HL-60 (cell line): ENCODE data around the gene FADS6.

Experiments used
- DNase-seq, 2 experiments: peaks; one replicate each; pipeline ENCODE4 v3.0.0-alpha.2; 2010 to 2020; ENCODE audit warnings: low read depth in 1 of 2, low spot score in 1 of 2
- H3K27ac ChIP-seq: fragments of 250-450 bp; sonication (Bioruptor Pico); replicated peaks from 2 replicates; pipeline ENCODE4 v1.5.1; 2020; ENCODE audit warnings: mild to moderate bottlenecking, moderate library complexity
- H3K27me3 ChIP-seq: fragments of 250-450 bp; sonication (Bioruptor Pico); 2 replicates; pipeline ENCODE4 v1.5.1; 2021; ENCODE audit warnings: mild to moderate bottlenecking, moderate library complexity; ENCODE audit not compliant: insufficient read depth, poor library complexity, severe bottlenecking
- H3K4me3 ChIP-seq: replicated peaks from 2 replicates; pipeline ENCODE4 v1.5.1; 2011; ENCODE audit warnings: mild to moderate bottlenecking, control low read depth, low read length; ENCODE audit not compliant: insufficient read depth
- GABPA ChIP-seq: IDR thresholded peaks from 2 replicates; pipeline ENCODE4 v1.6.1; 2012; ENCODE audit warnings: low read depth
- POLR2AphosphoS5 ChIP-seq: IDR thresholded peaks from 2 replicates; pipeline ENCODE4 v1.6.1; 2012; ENCODE audit warnings: low read depth
- SPI1 ChIP-seq: IDR thresholded peaks from 2 replicates; pipeline ENCODE4 v1.6.1; 2012; ENCODE audit warnings: low read depth, mild to moderate bottlenecking, borderline replicate concordance
- TF ChIP-seq, protein P1 (sequence below): IDR thresholded peaks from one replicate; pipeline ENCODE4 v1.5.1; 2011; ENCODE audit warnings: low read length, control low read depth, inconsistent platforms; ENCODE audit not compliant: insufficient read depth
- TF ChIP-seq, protein P2 (sequence below): IDR thresholded peaks from 2 replicates; pipeline ENCODE4 v1.6.1; 2012; ENCODE audit warnings: low read depth; ENCODE audit not compliant: insufficient replicate concordance

The FADS6 gene

DNA sequence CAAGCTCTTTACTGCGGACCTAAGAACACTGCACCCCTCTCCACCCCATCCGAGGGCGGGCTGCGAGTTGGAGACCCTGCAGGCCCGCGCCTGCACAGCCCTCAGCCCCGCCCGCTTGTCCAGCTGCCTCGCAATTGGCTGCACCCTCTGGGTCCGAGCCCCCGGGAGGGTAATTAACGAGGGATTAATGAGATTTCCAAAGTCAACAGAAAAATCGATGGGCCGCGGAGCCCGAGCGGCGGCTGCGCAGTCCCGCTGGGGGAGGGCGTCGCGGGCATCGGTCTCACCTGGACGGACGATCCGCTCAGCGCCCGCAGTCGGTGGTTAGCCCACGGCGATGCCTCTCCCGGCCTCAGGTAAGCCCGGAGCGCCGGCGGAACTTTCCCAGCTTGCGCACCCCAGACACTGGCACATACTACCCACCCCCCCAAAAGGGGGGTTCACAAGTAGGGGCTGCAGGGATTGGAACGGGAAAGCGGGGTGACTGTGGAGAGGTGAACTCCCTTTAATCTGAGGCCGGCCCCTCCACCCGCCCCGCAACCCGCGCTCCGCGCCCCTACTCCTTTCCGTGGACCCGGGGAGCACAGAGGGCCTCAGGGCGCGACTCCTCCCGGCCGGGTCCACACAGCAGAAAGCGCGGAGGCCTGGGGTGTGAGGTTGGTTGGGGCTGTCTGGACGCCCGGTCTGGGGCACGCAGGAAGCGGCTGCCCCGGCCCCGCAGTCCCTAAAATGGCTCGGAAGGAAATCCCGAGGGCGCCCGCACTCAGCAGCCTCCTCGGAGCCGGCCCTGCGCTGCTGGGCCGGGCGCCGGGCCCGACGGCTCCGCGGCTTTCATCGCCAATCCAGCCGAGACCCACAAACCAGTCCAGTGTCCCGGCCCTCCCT, 42.4 kb upstream of the FADS6 start, which contains the start of gene OTOP3:
Gene OTOP3 (plus strand): TSS at position 314 of the 885 bp plus-strand sequence. CDS start 24 bp downstream, at position 338.
- H3K27me3 ChIP-seq = peaks cover 34% of the 10 kb centered on the region
- H3K4me3 ChIP-seq = no peak within 1 kb of the TSS
- no peak within 1 kb of the TSS for H3K27ac ChIP-seq
- no peak for TF ChIP-seq POLR2AphosphoS5
- TF ChIP-seq, protein P1, sequence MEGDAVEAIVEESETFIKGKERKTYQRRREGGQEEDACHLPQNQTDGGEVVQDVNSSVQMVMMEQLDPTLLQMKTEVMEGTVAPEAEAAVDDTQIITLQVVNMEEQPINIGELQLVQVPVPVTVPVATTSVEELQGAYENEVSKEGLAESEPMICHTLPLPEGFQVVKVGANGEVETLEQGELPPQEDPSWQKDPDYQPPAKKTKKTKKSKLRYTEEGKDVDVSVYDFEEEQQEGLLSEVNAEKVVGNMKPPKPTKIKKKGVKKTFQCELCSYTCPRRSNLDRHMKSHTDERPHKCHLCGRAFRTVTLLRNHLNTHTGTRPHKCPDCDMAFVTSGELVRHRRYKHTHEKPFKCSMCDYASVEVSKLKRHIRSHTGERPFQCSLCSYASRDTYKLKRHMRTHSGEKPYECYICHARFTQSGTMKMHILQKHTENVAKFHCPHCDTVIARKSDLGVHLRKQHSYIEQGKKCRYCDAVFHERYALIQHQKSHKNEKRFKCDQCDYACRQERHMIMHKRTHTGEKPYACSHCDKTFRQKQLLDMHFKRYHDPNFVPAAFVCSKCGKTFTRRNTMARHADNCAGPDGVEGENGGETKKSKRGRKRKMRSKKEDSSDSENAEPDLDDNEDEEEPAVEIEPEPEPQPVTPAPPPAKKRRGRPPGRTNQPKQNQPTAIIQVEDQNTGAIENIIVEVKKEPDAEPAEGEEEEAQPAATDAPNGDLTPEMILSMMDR = no peak
- DNase-seq = no peak

DNA sequence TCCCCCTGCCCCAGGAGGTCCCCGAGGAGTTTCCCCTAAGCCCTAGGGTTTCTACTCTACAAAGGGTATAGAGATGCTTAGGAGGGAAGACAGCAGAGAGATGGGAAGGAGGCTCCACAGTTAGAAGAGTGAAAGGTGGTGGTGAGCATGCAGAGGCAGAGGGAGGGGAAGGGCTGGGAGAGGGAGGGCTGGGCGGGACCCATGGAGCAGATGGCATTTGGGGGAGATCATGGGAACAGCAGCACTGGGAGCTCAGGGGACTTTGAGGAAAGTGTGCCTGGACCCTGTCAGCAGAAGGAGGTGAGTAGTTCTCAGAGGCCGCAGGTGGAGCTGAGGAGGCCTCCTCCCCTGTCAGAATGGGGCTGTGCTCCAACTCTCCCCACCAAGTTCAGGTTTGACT, 41.6 kb upstream of the FADS6 start:
- DNase-seq = no peak
- TF ChIP-seq POLR2AphosphoS5 (no peak), SPI1 (no peak), GABPA (no peak)
- TF ChIP-seq, protein P1 = no peak
- TF ChIP-seq, protein P2, sequence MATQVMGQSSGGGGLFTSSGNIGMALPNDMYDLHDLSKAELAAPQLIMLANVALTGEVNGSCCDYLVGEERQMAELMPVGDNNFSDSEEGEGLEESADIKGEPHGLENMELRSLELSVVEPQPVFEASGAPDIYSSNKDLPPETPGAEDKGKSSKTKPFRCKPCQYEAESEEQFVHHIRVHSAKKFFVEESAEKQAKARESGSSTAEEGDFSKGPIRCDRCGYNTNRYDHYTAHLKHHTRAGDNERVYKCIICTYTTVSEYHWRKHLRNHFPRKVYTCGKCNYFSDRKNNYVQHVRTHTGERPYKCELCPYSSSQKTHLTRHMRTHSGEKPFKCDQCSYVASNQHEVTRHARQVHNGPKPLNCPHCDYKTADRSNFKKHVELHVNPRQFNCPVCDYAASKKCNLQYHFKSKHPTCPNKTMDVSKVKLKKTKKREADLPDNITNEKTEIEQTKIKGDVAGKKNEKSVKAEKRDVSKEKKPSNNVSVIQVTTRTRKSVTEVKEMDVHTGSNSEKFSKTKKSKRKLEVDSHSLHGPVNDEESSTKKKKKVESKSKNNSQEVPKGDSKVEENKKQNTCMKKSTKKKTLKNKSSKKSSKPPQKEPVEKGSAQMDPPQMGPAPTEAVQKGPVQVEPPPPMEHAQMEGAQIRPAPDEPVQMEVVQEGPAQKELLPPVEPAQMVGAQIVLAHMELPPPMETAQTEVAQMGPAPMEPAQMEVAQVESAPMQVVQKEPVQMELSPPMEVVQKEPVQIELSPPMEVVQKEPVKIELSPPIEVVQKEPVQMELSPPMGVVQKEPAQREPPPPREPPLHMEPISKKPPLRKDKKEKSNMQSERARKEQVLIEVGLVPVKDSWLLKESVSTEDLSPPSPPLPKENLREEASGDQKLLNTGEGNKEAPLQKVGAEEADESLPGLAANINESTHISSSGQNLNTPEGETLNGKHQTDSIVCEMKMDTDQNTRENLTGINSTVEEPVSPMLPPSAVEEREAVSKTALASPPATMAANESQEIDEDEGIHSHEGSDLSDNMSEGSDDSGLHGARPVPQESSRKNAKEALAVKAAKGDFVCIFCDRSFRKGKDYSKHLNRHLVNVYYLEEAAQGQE = no peak
- H3K27me3 ChIP-seq = peaks cover 34% of the 10 kb centered on the region
- no peak overlapping the region for H3K27ac ChIP-seq
- no peak overlapping the region for H3K4me3 ChIP-seq

DNA sequence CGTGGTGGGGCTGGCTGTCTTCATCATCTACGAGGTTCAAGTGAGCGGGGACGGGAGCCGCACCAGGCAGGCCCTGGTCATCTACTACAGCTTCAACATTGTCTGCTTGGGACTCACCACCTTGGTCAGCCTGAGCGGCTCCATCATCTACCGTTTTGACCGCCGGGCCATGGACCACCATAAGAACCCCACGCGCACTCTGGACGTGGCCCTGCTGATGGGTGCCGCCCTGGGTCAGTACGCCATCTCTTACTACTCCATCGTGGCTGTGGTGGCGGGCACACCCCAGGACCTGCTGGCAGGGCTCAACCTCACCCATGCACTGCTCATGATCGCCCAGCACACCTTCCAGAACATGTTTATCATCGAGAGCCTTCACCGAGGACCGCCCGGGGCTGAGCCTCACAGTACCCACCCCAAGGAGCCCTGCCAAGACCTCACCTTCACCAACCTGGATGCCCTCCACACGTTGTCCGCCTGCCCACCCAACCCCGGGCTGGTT, 37.2 kb upstream of the FADS6 start:
- Histone ChIP-seq H3K27ac (no peak overlapping the region), H3K27me3 (peaks cover 18% of the 10 kb centered on the region), H3K4me3 (no peak overlapping the region)
- no peak for TF ChIP-seq GABPA
- no peak for DNase-seq

DNA sequence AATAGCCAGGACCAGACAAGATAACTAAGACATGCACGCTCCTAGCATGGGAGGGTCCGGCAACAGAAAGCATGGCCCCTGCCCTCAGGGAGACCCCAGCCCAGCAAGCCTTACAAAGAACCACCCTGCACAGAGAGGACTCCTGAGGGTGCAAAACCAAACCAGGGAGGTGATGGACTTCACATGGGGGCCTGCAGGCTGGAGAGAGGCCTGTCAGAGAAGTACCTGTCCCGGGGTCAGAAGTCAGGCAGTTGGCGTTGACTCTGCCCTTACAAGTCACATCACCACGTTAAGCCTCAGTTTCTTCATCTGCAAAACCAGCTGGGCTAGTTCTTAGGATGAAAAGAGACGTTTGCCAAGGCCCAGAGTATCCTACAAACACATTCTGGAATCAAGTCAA, 35.4 kb upstream of the FADS6 start:
- DNase-seq = no peak

More for the DNA sequence above, 35.4 kb upstream of the FADS6 start:
- no peak overlapping the region for H3K27ac ChIP-seq
- no peak overlapping the region for H3K4me3 ChIP-seq
- peaks cover 21% of the 10 kb centered on the region for H3K27me3 ChIP-seq
- no peak for TF ChIP-seq SPI1
- TF ChIP-seq GABPA = no peak
- TF ChIP-seq, protein P1 = no peak
- no peak for TF ChIP-seq POLR2AphosphoS5
- TF ChIP-seq, protein P2 = no peak
